GM18520 (cell line): ENCODE measurements around the gene GALNS.
"Not testable (repeated sequence)": the region's sequence is repeated elsewhere in the genome, so short reads cannot be mapped to it uniquely, and the experiment has no call there.

Source experiments
- ATAC-seq: cut with Tn5 transposase; IDR thresholded peaks from one replicate; pipeline ENCODE4 v1.9.1; 2021; ENCODE audit not compliant: unreplicated experiment

Gene GALNS

DNA sequence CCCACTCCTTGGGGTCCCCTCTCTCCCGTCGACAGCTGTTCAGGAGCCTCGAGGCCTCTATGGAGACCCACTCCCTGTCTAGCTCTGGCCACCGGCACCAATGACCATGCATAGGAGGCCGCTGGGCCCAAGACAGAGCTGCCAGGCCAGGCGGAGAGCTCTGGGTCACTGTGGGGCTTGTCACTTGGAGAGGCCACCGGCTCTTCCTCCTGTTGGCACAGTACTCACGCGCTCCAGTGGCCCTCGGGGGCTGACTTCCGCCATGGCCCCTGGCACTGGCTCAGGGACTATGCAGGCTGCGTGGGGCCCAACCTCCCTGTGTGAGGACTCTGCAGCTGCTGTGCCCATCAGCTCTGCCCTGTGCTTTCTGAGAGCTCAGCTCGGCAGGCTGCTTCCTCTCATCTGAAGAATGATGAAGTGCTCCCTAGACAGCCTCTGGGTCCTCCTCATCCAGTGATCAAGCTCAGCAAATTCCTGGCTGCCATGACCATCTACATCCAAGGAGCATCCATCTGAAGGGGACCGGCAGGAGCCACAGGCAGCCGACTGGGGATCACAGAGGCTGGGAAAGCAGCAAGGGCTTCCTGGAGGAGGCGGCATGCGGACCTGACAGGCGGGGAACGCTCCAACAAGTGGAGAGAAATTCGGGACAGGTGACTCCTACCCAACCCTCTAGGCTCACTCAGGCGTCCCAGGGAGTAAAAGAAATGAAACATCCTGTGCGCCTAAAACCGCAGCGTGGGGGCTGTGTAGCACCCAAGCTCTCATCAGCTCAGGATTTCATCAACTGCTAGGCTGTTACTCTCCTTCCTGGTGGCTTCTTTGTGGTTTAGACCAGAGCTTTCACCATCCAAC lies 16.8 kb downstream of the GALNS start:
- no peak for ATAC-seq

DNA sequence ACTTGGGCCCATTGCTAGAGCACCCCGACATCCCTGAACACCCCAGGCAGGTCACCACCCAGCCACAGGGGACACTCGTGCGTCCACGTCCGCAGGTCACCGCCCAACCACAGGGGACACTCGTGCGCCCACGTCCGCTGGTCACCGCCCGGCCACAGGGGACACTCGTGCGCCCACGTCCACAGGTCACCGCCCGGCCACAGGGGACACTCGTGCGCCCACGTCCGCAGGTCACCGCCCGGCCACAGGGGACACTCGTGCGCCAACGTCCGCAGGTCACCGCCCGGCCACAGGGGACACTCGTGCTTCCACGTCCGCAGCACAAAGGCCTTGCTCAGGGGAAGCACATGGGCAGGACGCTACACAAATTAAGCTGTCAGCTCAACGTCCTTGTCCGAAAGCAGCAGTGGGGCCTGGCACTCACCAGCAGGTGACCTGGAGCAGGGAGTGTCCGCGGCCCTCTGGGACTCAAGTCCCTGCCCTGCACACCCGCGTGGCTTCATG lies 17.7 kb downstream of the GALNS start:
- ATAC-seq: no peak

DNA sequence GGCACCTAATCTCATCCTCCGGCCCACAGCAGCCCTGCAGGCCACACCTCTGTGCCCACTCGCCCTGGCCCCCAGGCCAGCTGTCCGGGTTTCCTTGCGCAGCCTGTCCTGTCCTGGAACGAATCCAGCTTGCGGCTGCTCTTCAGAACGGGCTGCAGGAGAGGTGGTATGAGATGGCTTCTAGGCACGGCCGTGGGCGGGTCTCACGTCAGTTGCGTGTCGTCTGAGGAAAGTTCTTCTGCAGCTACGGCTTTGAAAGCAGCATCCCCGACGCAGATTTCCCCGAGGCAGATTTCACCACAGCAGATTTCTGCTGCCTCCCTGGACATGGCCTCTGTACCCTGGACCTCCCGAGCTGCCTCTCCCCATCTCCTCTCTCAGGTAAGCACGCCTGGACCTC lies 18.2 kb downstream of the GALNS start:
- ATAC-seq: no peak

DNA sequence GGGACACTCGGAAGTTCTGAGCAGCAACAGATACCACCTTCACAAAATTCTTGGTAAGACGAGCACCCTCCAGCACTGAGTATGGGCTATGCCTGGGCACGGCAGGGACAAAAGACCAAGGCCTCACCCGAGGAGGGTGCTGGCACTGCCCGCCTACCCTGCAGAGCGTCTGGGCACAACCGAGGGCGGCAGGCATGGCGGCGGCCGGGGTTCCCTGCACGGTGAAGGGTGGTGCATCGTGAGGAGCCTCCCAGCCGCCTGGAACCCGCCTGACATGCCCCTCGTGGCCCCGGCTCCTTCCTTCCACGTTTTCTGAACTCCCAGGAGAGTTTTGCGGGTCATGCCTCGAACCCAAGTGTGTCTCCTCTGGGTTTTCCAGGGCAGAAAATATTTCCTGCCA lies 18.9 kb downstream of the GALNS start:
- ATAC-seq: no peak

DNA sequence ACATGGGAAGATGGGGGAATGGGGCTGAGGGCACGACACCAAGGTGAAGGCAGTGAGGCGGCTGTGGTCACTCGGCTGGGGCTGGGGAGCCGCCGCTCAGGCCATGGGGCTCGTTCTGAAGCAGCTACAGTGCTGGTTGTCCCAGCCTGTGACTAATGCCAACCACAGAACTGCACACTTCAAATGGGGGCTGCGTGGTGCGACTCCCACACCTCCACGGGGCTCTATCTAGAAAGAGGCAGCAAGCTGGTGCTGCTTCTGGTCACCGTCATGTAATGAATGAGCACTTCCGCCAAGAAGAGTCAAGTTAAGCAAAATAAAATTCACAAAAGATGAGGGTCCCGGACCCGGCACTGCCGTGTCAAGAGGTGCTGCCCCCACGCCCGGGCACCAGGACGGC lies 20.0 kb downstream of the GALNS start:
- no peak for ATAC-seq

DNA sequence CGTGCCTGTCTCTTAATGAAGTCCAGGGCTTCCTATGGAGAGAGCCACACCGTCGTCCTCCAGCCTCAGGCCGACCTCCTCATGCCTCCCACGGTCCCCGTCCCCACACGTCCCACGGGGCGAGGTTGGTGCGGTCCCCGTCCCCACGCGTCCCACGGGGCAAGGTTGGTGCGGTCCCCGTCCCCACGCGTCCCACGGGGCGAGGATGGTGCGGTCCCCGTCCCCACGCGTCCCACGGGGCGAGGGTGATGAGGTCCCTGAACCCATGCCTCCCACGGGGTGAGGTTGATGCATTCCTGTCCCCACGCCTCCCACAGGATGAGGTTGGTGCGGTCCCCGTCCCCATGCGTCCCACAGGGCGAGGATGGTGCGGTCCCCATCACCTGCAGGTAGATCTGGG lies 20.9 kb downstream of the GALNS start:
- no peak for ATAC-seq

DNA sequence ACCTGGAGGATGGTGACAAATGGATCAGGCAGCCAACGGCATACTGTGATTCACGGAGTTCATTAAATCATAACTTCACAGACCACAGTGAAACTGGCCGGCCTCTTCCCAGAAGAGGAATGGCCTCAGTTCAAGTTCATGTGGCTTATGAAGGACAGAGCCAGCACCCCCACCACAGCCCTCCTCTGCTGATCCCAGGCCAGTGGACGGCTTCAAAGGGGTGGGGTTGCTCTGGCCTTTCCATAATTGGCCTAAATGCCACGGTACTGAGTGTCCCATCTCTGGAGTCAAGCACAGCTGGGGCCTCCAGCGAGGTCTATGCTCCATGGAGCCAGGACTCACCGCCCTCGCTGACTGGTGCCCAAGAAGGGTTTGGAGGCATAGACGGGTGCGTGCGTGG lies 21.4 kb downstream of the GALNS start:
- ATAC-seq: no peak

DNA sequence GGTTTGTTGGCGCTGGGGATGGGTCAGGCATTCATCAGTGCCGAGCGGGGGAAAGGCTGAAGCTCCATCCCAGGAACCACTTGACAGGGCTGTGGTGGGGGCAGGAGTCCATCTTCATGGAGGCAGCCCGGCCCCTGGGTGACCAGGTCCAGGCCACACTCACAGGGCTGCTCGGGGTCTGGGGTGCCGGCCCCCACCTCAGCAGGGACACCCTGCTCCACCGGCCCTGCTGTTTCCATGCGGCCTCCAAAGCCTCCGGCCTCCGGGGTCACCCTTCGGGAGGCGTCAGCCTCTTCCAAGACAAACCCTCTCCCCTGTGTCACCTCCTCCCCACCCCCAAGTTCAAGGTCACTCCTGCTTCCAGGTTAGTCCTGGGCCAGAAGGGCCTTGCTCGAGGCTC lies 22.1 kb downstream of the GALNS start:
- no peak for ATAC-seq

DNA sequence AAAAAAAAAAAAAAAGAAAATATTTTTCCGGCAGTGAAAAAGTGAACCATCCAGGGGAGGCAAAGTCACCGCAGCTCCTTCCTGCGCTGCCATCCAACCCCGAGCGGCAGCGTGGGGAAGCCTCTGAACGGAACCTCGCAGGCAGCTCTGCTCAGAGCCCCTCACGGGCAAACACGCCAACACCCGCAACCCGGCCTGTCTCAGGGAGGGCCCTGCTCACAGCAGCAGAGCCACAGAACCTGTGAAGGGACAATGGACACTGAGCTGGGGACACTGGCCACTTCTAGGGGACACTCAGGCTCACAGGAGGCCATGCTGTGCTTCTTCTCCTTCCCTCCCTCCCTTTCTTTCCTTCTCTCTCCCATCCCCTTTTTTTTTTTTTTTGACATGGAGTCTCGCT lies 23.7 kb downstream of the GALNS start:
- no peak for ATAC-seq

DNA sequence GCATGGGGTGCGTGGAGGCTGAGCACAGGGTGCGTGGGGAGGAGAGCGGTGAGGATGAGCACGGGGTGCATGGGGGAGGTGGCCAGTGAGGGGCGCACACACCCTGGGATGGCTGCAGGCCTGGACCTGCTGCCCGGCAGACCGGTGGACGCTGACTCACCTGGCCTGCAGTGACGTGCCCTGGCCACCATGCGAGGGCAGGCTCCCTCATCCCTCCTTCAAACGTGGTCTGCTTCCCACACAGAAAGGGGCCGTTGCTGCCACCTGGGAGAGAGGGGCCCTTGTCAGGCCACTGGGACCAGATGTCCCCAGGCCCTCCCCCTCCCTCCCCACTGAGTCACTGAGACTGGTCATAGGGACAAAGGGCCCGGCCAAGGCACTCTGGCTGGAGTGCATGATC lies 24.9 kb downstream of the GALNS start:
- no peak for ATAC-seq

DNA sequence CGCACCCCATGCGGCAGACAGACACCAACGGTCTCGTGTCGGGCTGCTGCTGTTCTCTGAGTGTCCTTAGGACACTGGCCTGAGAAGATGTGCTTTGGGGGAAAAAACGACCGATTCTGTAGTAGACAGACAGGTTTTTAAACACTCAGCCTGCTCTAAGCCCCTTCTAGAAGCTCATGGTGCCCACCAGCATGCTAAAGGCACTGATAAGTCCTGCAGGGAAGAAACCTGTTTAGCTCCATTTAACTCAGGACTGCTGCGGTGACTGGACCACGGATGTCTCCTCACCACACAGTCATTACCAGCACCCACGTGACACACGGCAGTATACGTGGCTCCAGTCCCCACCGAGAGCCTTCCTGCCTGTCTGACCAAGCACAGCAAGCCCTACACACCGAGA lies 26.0 kb downstream of the GALNS start:
- ATAC-seq: no peak

DNA sequence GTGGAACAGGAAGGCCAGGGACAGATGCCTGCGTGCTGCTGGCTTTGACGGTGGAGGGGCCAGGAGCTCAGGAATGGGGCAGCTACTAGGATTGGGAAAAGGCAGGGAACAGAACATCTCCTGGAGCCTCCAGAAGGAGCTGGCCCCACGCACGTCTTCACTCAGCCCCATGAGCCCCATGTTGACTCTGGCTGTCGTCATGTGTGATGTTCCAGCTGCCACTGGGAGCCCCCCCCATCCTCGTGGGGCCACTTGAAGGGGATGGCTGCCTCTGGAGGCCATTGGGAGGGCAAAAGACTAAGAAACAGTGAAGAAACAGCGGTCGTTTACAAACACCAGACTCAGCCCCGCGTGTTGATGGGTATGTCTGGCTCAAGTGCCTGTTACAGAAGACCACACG lies 26.5 kb downstream of the GALNS start:
- ATAC-seq: no peak

DNA sequence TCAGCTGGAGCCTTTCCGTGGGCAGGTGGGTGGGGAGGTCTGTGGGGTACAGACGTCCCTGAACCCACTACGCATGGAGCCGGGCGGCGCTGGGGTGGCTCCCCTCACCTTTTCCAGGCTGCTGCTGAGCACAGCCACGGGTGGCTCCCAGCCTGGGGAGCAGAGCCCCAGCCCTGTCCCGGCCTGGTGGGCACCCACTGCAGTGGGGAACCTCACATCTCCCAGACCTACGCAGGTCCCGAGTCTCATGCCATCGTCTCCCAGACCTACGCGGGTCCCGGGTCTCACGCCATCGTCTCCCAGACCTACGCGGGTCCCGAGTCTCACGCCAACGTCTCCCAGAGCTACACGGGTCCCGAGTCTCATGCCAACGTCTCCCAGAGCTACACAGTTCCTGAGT lies 28.0 kb downstream of the GALNS start:
- ATAC-seq: no peak

DNA sequence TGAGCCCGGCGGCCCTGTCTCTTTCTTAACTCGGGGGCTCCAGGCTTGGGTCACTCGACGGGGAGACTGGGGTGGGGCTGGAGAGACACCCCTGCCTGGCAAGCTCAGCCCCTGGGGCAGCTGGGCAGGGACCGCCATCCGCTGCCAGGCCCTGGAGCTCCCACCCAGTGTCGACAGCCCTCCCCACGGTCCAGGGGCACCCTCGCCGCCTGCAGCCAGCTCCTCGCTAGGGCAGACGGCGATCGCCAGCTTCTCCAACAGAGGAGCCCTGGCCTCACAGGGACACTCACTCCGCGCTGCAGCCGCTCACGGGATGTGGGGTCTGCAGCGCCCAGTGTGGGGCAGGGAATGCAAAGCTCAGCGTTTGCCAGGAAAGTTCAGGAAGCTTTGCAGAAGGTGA lies 29.0 kb downstream of the GALNS start:
- no peak for ATAC-seq

DNA sequence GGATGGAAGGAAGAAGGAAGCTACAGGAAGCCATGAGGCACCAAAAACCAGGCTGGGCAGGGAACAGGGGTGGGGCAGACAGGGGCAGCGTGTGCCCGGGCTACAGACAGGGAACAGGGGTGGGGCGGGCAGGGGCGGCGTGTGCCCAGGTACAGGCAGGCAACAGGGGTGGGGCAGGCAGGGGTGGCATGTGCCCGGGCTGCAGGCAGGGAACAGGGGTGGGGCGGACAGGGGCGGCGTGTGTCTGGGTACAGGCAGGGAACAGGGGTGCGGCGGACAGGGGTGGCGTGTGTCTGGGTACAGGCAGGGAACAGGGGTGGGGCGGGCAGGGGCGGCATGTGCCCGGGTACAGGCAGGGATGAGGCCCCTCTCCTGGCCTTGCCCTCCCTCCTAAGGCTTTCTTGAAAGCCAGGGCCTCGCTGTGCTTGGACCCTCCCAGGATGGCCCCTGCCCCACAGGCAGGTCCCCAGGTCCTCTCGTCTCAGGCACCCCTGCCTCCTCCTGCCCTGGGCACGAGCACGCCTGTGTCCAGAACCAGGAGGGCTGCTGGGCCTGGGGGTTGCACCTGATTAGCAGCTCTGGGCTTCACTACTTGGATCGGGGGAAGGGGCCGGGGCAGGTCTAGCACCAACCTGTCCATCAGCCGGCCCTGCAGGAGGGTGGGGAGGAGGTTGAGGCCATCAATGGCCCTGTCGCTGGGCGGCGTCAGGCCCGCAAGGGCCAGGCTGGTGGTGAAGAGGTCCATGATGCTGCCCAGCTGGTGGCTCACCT lies 30.5 kb downstream of the GALNS start:
- no peak for ATAC-seq

DNA sequence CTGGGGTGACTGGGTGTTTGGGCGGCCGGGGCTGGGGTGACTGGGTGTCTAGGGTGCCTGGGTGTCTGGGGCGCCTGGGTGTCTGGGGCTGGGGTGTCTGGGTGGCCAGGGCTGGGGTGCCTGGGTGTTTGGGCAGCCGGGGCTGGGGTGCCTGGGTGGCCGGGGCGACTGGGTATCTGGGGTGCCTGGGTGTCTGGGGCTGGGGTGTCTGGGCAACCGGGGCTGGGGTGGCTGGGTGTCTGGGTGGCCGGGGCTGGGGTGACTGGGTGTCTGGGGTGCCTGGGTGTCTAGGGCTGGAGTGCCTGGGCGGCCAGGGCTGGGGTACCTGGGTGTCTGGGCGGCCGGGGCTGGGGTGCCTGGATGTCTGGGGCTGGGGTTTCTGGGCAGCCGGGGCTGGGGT lies 31.6 kb downstream of the GALNS start:
- ATAC-seq: no peak

DNA sequence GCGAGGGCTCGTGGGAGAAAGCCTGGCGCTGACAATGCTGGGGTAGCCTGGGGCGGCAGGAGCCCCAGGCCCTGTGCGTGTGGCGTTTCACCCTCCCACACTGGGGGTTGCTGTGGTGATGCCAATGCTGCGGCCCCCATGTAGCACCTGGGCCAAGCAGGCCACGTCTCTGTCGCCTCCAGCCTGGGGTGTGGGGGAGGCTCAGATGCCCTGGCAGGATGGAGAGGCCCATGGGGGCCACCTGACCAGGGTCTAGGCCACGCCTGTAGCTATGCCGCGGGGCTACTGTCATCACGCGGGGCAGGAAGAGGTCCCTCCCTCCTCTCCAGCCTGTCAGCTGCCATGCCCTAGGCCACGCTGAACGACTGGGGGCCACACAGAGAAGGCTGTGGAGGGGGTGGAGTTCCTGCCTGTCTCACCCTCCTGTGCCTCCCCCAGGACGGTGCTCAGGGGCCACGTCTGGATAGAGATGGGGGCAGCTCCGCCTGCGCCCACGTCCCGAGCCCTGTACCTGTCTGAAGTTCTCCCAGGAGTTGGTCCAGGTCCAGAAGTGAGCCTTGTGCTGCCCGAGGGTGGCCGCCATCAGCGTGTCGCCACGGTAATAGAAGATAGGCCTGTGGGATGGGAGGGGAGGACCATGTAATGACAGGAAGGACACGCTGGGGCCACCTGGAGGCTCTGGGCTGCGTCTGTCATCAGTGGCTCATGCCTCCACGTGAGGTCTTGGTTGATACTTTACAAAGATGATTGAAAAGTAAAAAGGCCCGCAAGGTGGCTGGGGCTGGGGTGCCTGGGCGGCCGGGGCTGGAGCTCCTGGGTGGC lies 32.3 kb downstream of the GALNS start:
- no peak for ATAC-seq

DNA sequence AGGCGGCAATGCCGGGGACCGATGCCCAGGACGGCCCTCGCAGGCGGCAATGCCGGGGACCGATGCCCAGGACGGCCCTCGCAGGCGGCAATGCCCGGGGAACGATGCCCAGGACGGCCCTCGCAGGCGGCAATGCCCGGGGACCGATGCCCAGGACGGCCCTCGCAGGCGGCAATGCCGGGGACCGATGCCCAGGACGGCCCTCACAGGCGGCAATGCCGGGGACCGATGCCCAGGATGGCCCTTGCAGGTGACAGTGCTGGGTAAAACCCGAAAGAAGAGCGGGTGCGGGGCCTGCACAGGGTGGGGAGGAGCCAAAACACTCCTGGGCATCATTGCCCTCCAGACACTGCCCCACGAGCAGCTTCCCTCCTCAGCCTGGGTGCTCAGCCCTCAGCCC lies 33.1 kb downstream of the GALNS start:
- ATAC-seq: not testable (repeated sequence)

DNA sequence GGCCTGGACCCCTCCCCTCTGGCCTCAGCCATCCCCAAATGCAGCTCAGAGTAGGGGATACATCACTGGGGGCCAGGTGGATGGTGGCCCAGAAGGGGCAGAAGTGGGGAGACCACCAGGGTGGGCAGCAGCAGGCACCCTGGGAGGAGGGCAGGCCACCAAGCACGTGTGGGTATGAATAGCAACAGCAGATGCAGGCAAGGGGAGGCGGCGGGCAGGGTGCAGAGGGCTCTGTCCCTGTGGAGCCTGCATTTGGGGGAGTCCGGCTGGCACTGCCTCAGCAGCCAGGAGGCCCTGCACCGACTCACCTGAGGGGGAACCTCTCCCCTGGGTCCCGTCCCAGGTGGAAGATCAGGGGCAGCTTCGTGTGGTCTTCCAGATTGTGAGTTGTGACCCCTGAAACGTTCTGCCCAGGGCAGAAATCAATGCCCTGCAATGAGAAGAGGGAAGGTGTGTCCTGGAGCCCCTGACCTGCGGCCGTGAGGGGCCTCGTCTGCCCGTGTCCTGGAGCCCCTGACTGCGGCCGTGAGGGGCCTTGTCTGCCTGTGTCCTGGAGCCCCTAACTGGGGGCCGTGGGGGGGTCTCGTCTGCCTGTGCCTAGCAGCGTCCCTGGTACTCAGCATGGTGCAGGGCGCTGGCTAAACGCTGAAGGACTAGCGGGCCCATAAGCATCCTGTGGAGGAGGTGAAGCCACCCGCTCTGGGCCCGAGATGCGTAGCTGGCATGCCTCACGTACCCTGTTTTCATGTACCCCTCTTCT lies 34.3 kb downstream of the GALNS start:
- no peak for ATAC-seq

DNA sequence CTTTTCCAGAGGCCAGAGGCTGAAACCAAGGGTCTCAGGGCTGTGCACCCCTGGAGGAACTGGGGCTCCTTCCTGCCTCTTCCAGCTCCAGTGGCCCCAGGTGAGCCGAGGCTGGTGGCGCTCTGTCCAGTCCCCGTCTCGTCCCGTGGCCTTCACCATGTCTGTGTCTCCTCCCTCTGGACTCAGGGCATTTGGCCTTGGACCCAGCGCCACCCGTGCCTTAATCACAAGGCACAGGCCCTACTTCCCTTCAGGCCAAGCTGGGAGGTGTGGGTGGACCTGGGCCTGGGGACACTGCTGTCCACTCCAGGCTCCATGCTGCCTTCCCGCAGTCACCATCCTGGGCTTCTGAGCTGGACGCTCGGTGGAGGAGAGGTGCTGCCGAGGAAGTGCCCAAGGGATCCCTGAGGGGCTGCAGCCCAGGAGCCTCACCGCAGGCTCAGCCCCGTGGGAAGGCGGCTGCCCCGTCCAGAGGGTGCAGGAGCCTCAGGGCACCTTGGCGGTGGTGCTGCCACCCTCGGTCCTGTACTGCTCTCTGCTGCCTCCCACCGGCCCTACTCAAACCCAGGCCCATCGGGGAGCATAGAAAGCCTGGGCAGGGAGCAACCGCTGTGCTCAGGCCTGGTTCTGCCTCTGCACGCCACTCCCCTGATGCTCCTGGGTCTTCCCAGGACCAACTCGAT lies 35.4 kb downstream of the GALNS start:
- no peak for ATAC-seq
